ENCODE data around the gene GRAMD2B.
"Not testable (repeated sequence)": the region's sequence is repeated elsewhere in the genome, so short reads cannot be mapped to it uniquely, and the experiment has no call there.

Gene GRAMD2B

DNA sequence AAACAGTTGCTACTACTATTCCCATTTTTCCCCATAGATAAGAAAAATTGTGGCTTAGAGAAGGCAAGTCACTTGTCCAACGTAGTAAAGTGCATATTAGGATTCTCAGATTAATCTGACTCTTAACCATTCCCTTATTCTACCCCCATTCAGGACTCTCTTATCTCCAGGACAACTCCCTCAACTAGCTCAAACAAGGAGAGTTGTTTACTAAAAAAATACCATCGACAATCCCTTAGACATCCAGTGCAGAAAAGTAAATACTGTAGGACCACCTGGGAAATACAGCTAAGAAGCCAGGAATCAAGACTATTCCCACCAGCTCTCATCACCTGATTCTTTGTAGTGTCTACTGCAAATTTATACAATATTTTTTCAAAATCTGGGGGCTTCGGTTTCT is 9.4 kb upstream of the GRAMD2B start:
- DNase-seq: no peak

DNA sequence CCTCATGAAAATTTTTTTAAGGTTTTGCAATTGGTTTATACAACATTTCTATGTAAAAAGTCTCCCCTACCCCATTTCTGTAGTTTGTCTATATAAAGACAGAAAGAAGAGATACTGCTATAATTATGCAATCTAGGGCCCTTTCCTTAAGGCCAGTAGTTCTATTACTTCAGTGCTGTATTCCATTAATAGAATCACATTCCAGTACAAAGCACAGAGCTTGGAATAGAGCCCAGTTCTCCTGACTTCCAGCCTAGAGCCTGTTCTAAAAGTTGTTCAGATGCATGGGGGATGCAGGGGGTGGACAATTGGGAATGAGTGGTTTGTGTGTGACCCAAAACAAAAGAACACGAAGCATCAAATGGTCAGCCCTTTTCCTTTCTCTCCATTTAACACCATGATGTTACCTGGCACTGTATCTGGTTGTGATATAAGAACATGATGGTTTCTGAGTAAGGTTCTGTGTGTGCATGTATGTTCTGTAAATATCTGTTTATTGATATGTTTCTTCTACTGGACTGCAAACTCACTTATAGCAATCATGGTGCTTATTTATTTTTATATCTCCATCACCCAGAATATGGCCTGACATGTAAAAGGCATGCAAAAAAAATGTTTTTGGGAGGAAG is 8.2 kb upstream of the GRAMD2B start:
- DNase-seq: peak; percentile 82

DNA sequence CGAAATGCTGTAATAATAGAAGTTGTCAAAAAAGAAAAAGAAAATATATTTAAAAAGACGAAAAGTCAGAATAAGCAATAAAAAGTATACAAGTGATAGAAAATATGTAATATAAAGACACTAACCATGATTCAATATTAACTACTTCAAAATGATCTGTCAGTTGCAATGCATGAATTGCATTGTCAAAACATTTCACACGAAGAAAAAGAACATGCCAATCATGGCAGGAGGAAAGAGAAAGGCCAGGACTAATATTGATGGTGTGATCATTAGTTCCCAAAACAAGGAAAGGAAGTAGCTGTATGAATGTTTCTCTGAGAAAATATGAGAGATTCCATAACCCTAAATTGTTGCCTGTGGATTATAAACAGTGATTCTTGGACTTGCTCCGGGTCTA is 7.4 kb upstream of the GRAMD2B start:
- DNase-seq: no peak

DNA sequence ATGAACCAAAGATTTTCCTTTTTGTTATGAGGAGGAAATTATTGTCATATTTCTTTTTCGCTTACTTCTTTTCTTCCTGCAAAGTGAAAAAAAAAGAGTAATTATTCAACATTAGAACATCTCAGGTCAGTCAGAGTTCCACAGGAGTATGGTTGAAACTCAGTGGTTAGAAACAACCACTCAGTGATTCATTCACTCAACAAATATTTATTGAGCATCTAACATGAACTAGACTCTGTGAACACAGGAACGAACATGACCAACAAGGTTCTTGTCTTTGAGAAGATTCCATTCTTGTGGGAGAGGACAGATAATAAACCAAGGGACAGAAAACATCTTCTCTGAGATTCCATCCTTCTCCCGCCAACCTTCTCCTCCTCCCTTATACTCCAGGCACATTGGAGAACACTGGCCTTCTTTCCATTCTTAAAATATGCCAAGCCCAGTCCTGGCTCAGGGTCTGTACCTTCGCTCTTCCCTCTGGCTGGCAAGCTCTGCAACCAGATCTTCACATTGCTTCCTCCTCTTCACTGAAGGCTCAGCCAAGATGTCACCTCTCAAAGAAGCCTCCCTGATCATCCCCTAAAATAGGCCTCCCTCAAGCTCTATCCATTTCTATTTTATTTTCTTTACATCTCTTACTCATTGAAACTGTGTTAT is 6.8 kb upstream of the GRAMD2B start:
- no peak for DNase-seq

DNA sequence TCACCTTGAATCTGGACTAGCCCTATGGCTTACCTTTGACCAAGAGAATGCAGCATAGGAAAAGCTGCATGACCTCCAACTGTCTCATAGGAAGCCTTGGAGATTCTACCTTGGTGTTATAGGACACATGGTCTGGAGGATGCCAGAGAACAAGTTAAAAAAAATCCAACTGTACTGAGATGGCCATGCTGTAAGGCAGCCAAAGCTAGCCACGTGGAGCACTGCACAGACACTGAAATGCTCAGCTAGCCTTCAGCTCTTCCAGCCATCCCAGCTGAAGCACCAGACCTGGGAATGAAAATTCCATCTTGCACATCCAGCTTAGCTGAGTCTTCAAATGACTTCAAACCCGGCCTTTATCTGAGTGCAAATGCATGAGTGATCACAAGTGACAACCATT is 6.0 kb upstream of the GRAMD2B start:
- DNase-seq: no peak

DNA sequence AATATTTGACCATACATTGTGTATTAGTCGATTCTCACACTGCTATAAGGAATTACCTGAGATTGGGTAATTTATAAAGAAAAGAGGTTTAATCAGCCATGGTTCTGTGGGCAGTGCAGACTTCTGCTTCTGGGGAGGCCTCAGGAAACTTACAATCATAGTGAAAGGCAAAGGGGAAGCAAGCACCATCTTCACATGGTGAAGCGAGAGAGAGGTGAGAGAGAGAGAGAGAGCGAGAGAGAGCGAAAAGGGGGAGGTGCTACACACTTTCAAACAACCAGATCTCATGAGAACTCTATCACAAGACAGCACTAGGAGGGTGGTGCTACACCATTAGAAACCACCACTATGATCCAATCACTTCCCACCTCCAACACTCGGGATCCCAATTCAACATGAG is 4.1 kb upstream of the GRAMD2B start:
- no peak for DNase-seq

DNA sequence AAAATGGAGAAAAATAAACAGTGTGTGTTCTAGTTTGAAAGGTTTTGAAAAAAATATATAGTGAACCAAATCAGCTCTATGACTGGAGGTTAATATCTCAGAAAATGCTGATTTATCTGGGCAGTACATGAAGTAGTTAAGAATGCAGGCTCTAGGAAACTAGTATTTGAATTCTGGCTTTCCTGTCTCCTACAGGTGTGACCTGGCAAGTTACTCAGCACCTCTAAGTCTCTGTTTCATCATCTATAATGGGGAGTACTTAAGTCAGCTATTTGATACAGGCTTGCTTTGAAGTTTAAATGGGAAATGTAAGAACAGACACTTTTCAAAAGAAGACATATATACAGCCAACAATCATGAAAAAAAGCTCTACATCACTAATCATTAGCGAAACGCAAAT is 5.2 kb downstream of the GRAMD2B start:
- DNase-seq: no peak

DNA sequence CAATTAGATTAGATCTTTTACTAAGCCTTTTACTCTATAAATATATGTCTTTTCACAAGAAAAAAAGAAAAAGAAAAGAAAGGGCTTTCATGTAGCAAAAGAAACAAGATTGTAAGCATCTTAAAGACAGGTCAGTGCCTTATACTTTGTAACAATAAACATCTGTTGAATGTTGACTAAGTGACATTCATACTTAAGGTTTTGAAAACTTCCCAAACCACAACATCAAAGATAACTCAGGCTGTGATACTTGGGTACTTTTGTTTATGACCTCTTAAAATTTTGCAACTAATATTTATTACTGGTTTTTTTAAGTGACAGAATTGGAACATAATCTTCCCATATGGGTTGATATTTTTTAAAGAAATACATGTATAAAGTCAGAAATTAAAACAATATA is 7.4 kb downstream of the GRAMD2B start:
- DNase-seq: no peak

DNA sequence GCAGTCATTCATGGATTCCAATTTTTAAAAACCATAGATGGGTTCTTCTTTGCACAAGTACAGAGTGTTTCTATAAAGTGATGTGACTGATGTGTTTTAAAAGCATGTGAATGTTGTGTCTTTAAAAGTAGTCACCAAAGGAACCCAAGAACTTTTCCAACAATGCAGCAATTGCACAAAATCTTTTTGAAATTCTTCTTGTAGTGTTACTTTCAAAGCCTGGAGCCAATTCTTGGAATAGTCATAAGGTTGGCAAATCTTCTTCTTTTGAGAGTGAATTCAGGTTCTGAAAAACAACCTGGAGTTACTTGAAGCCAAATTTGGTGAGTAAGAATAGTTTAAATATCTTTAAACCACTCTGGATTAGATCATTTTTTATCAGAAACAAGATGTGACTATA is 10.5 kb downstream of the GRAMD2B start:
- peak; percentile 68 for DNase-seq

DNA sequence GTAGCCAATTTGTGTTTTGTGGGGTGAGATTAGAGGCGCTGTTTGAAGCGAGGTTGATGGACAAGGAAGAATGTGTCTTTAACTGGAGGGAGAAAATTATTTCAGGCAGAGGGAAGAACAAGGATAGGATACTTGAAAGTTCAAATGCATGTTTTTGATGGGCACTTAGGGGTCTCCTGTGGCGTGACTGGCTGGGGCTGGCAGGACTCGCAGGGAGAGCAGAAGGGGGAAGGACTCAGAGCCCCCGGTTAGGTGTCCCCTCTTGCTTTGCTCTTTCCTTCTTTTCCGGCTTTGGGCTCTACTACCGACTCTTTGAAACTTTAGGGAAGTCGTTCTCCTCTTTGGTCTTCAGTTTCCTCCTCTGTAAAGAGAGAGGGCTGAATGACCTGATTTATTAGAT is 12.1 kb downstream of the GRAMD2B start:
- no peak for DNase-seq

DNA sequence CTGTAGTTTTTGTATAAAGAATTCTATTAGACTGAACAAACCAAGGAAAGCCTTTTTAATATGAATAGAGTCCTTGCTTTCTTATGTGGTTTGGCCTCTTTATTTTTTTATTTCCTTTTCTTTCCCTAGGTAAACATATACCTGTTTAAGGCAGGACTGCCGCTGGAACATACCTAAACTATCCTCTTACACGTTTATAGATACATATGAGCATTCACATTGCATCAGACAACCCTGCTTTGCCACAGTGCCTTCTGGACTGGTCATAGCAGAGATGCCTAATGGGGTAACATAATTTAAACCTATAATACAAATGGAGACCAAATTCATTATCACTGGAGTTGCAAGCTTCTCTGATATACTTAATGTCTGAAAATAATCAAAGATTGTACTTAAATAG is 12.5 kb downstream of the GRAMD2B start:
- DNase-seq: no peak

DNA sequence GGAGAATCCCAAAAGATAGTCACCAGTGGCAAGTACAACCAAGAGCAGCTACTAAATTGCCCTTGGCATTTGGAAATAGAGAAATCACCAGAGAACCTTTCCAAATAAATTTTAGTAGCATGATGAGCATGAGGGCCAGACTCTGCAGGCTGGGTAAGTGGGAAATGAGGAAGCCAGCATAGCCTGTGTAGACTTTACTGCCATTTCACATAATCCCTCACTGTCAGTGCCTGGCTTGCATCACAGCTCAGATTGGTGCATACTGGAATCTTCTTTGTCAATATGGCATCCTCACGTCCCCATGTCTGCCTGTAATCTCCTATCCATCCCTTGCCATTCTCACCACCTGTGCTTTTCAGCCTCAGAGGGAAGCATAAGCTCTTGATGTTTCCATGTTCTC is 14.5 kb downstream of the GRAMD2B start:
- no peak for DNase-seq

DNA sequence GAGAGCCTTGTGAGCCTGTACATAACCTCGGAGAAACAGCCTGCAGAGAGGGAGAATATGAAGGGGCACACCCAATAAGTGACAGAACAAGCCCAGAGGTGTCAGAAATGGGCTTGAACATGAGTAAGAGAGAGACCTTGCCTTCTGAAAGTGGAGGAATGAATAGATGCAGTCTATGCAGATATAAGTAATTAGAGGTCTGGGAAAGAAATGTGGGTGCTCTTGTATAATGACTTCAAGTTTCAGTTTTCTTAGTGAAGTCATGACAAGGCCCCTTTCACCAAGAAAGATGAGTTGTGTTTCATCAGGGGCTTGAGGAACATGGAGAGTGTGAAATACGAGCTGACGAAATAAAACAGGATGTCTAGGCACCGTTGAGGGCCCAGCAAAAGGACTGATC is 15.1 kb downstream of the GRAMD2B start:
- DNase-seq: no peak

DNA sequence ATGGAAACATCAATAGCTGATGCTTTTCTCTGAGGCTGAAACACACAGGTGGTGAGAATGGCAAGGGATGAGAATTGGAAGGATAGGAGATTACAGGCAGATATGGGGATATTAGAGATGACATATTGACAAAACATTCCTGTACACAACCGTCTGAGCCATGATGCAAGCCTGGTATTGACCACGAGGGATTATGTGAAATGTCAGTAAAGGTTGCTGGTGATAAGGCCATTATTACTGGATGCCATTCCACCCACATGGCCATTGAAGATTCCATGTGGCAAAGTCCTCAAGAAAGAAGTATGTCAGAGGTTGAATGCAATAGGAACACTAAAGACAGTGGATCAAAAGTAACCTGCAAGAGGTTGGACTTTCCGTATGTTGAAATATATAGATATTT is 15.7 kb downstream of the GRAMD2B start:
- no peak for DNase-seq

DNA sequence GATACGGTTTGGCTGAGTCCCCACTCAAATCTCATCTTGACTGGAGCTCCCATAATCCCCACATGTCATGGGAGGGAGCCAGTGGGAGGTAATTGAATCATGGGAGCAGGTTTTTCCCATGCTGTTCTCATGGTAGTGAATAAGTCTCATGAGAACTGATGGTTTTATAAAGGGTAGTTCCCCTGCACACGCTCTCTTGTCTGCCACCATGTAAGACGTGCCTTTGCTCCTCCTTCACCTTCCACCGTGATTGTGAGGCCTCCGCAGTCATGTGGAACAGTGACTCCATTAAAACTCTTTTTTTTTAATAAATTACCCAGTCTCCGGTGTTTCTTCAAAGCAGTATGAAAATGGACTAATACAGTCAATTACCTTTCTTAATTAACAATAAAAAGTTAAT is 16.5 kb downstream of the GRAMD2B start:
- not testable (repeated sequence) for DNase-seq

DNA sequence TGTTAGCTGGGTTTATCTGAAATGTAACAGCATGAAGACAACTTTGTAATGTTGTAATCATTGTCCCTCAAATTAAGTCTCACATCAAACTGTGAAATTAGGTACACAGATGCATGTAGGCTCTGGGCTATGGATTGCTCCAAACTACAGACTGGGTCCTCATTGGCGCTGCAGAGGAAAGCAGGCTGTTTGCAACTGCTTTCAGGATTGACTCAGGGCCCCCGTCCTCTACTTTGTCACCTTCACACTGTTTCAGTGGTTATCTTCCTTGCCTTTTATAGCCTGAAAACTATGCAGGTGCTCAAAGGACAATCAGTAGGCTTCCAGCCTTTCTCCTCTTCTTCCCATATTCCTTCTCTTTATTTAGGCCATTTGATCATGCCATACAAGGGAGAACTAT is 18.0 kb downstream of the GRAMD2B start:
- no peak for DNase-seq

DNA sequence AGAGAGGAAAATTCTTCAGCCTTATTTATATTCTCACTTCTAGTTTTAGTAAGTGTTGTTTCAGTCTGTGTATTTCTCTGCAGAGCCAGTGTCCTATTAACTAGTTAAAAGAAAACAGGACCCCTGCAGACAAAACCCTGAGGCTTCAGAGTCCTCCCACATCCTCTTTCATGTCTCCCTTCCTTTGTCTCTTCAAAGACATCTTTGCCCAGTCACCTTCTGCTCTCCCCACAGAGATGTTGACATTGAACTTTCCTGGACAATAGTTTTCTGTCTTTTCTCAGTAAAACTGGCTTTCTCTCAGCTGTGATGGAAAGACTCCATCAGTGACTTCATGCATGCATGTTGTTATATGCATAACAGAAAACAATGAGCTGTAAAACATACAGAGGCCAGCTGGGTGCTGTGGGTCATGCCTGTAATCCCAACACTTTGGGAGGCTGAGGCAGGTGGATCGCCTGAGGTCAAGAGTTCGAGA is 20.2 kb downstream of the GRAMD2B start:
- no peak for DNase-seq

DNA sequence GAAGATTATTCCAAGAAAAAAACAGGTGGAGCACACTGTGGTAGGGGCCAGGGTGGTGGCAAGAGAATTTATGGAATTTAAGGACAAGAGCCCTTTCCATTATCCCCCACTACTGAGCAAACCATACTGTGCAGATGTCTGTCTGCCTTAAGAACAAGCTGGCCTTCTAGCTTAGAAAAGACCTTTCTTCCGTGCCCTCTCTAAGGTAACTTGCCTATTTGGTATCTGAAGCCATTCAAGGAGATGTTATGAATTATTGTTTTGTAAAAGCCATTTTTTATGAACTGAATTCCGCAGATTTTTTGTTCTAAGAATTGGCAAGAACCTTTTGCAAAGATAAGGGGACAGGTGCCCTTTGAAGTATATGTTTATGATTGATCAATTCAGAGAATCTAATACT is 20.9 kb downstream of the GRAMD2B start:
- DNase-seq: no peak

DNA sequence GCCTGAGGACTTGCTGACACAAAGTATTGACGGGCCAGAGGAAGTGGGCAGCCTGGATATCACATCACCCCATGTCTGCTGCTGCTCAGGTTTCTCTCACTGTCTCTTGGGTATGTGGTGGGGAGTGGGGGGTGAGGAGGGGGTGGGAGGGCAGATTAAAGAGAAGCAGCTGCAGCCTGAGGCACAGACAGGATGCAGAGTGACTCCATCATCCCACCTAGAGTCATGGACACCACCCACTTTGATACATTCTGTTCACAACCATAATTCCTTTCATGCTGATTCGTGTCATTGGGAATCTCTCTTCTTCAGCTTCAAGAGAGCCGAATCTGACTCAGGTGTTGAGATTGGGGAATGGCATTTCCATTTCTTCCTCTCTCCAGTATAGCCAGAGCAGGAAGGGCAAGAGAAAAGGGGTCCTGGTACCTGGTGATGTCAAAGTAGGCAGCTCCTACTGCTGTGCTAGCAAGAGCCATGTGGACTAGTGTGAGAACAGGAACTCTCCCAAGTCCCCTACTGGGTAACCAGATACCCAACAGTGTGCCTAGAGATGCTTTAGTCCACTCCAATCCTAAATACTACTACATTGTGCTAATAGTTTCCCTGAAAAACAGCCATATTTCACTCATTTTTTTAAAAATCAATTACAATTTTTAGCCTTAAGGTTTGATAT is 22.4 kb downstream of the GRAMD2B start:
- DNase-seq: peak; percentile 39

DNA sequence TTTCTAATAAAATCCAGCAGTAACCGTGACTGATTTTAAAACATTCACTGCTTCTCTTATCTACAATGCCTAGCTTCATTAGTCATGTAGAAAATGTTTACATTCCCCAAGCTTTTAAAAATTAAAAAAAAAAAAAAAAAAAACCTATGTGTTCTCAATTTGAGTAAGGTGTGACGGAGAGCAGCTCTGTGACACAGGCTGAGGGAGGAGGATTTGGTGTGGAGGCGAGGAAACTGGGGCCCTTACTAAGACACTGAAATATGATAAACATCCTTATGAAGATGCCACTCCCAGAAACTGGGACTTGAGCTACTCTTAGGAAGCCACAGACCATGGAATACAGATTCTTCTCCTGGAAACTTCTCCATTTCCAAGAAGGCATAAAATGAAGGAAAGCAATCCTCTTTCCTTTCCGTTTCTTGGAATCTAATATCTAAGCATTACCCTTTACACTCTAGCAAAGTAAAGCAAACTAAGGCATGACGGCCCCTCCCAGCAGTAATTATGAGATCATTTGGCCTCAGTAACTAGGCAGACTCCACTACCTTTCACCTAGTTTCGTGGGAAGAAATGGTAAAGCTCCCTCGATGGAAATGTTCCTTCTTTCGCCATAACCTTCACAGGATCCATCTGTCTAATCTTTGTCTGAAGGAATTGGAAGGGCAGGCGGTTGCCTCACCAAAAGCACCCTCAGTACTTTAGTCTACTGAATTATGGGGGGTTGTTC is 23.5 kb downstream of the GRAMD2B start:
- peak; percentile 79 for DNase-seq

DNA sequence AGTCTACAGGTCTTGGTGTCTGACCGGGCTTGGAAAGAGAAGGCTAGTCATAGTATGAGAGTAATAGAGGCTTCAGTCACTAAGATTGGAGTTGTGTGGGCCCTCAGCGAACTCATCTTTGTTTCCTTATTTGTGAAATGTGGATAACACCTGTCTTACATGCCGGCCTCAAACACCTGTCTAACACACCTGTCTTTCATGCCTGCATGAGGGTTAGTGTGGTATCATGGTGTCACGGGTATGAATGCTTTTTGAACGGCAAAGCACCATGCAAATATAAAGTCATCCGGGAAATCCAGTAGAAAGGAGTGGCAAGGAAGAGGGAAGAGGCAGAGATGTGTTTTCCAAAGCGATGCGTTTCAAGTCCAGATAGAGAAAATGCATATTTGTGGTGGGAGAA is 25.5 kb downstream of the GRAMD2B start:
- DNase-seq: no peak

DNA sequence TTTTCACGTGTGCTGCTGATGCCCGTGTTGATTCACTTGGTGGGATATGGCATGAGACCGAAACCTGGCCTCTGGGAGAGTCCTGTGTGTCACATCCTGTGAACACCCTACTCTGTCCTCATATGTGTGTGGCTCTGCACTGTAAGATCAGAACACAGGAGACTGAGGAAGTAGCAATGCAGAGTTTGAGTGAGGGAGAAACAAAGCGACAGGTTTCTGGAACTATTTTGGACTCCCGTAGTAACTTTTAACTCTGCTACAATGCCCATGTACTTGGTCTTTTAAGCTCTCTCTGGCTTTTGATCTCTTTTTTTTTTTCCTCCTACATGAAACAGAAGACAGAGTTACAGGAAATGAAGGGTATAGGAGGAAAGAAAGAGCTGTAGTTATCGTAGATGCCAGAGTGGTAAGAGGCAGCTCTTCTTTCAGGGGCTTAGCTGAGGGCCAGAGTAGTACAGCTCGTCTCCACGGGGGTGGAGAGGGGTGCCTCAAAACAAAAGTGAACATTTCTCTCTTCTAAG is 26.6 kb downstream of the GRAMD2B start:
- no peak for DNase-seq

DNA sequence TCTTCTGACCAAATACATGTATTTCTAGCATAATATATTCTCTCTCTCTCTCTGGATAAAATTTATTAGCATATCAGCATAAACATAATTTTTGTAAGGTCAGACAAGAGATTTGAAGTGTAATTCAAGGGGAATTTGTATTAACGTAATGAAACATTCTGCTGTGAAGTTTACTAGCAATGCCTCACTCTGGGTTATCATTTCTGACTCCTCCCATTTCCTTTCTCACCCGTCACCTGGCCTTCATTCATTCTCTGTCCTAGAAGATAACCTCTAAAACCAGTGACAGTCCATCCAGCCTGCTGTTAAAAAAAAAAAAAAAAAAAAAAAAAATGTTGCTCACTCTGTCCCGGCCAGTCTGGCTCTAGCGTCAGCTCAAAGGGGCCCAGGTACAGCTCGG is 27.1 kb downstream of the GRAMD2B start:
- DNase-seq: no peak

Measured in fibroblast of skin of abdomen (primary cell).